ENCODE results near the gene SCD.

DNA sequence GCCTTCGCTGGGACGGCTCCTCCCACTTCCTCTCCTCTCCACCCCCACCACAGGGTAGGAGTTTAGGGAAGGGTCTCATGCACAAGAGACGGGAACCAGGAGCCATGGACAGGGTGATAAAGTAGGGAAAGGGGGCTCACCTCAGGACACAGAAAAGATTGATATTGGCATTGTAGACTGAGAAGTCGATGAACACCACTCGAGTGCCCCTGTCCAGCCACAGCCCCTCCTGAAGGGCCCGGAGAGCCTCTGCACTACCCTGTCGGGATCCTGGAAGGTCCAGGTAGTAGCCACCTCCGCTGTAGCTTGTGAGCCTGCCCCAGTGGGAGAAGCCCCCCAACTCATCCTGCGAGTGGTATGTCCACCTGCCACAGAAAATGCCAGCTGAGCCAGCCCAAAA, 49.8 kb upstream of the SCD start:
- TF ChIP-seq POLR2AphosphoS5 (IDR thresholded peaks at IDR 0.05; ENCODE audit: low read depth, low read length) (no peak), POLR2A (IDR thresholded peaks at IDR 0.05; ENCODE audit: low read depth, low read length) (no peak), TAF1 (IDR thresholded peaks at IDR 0.05; ENCODE audit: borderline replicate concordance, low read depth, low read length) (no peak)
